Measurements from ENCODE around the gene BRK1.
A peak's percentile ranks its signal among the peaks of the same experiment; 100 is the strongest.
"Not testable (repeated sequence)": the region's sequence is repeated elsewhere in the genome, so short reads cannot be mapped to it uniquely, and the experiment has no call there.

BRK1 gene

GRCh38 chr3:10115326-10116137 lies at the start of gene BRK1:
BRK1 (plus strand) TSS chr3:10115675; CDS start chr3:10115702, 27 bp downstream.
- in situ Hi-C loops (cut with HindIII; ENCODE audit: low pct_ligation_motif_present, low pct_unique_long_range_greater_than_20kb, low sequenced_read_pairs): no loop called here
- DNase-seq: peak; percentile 93

- DNase-seq; in situ Hi-C loops (cut with HindIII; ENCODE audit: low pct_ligation_motif_present, low pct_unique_long_range_greater_than_20kb, low sequenced_read_pairs): not testable (repeated sequence)
Observed at GRCh38 chr3:10070077-10070476, 45.4 kb upstream of the BRK1 start.

- DNase-seq: no peak
- in situ Hi-C loops (cut with HindIII; ENCODE audit: low pct_ligation_motif_present, low pct_unique_long_range_greater_than_20kb, low sequenced_read_pairs): no loop called here
Observed at GRCh38 chr3:10074666-10075065, 40.8 kb upstream of the BRK1 start.

- in situ Hi-C loops (cut with HindIII; ENCODE audit: low pct_ligation_motif_present, low pct_unique_long_range_greater_than_20kb, low sequenced_read_pairs): no loop called here
- no peak for DNase-seq
Observed at GRCh38 chr3:10081871-10082270, 33.6 kb upstream of the BRK1 start.

- in situ Hi-C loops (cut with HindIII; ENCODE audit: low pct_ligation_motif_present, low pct_unique_long_range_greater_than_20kb, low sequenced_read_pairs): no loop called here
- no peak for DNase-seq
Observed at GRCh38 chr3:10085738-10086137, 29.7 kb upstream of the BRK1 start.

GRCh38 chr3:10088256-10088655 lies 27.2 kb upstream of the BRK1 start:
- no peak for DNase-seq
- in situ Hi-C loops (cut with HindIII; ENCODE audit: low pct_ligation_motif_present, low pct_unique_long_range_greater_than_20kb, low sequenced_read_pairs): no loop called here

GRCh38 chr3:10090179-10090578 lies 25.3 kb upstream of the BRK1 start:
- no peak for DNase-seq
- in situ Hi-C loops (cut with HindIII; ENCODE audit: low pct_ligation_motif_present, low pct_unique_long_range_greater_than_20kb, low sequenced_read_pairs): no loop called here

GRCh38 chr3:10090774-10091173 lies 24.7 kb upstream of the BRK1 start:
- in situ Hi-C loops (cut with HindIII; ENCODE audit: low pct_ligation_motif_present, low pct_unique_long_range_greater_than_20kb, low sequenced_read_pairs); DNase-seq: not testable (repeated sequence)

GRCh38 chr3:10091387-10091786 lies 24.1 kb upstream of the BRK1 start:
- in situ Hi-C loops (cut with HindIII; ENCODE audit: low pct_ligation_motif_present, low pct_unique_long_range_greater_than_20kb, low sequenced_read_pairs); DNase-seq: not testable (repeated sequence)

- DNase-seq: no peak
- in situ Hi-C loops (cut with HindIII; ENCODE audit: low pct_ligation_motif_present, low pct_unique_long_range_greater_than_20kb, low sequenced_read_pairs): no loop called here
Observed at GRCh38 chr3:10093678-10094077, 21.8 kb upstream of the BRK1 start.

- in situ Hi-C loops (cut with HindIII; ENCODE audit: low pct_ligation_motif_present, low pct_unique_long_range_greater_than_20kb, low sequenced_read_pairs): no loop called here
- no peak for DNase-seq
Observed at GRCh38 chr3:10099041-10099440, 16.4 kb upstream of the BRK1 start.

GRCh38 chr3:10106919-10107318 lies 8.6 kb upstream of the BRK1 start:
- no peak for DNase-seq
- in situ Hi-C loops (cut with HindIII; ENCODE audit: low pct_ligation_motif_present, low pct_unique_long_range_greater_than_20kb, low sequenced_read_pairs): no loop called here

GRCh38 chr3:10108091-10108490 lies 7.4 kb upstream of the BRK1 start, which contains the start of gene FANCD2OS:
FANCD2OS (minus strand) TSS chr3:10108255; CDS start chr3:10104774, 3,481 bp downstream.
- DNase-seq: no peak
- in situ Hi-C loops (cut with HindIII; ENCODE audit: low pct_ligation_motif_present, low pct_unique_long_range_greater_than_20kb, low sequenced_read_pairs): no loop called here

- in situ Hi-C loops (cut with HindIII; ENCODE audit: low pct_ligation_motif_present, low pct_unique_long_range_greater_than_20kb, low sequenced_read_pairs): no loop called here
- peak; percentile 41 for DNase-seq
Observed at GRCh38 chr3:10116138-10116460, 624 bp downstream of the BRK1 start.

GRCh38 chr3:10116928-10117327 lies 1.5 kb downstream of the BRK1 start:
- DNase-seq: no peak
- in situ Hi-C loops (cut with HindIII; ENCODE audit: low pct_ligation_motif_present, low pct_unique_long_range_greater_than_20kb, low sequenced_read_pairs): no loop called here

- no peak for DNase-seq
- in situ Hi-C loops (cut with HindIII; ENCODE audit: low pct_ligation_motif_present, low pct_unique_long_range_greater_than_20kb, low sequenced_read_pairs): no loop called here
Observed at GRCh38 chr3:10119376-10119775, 3.9 kb downstream of the BRK1 start.

GRCh38 chr3:10121064-10121463 lies 5.6 kb downstream of the BRK1 start:
- in situ Hi-C loops (cut with HindIII; ENCODE audit: low pct_ligation_motif_present, low pct_unique_long_range_greater_than_20kb, low sequenced_read_pairs): no loop called here
- DNase-seq: no peak

- DNase-seq: no peak
- in situ Hi-C loops (cut with HindIII; ENCODE audit: low pct_ligation_motif_present, low pct_unique_long_range_greater_than_20kb, low sequenced_read_pairs): no loop called here
Observed at GRCh38 chr3:10122724-10123123, 7.2 kb downstream of the BRK1 start.

GRCh38 chr3:10135872-10136271 lies 20.4 kb downstream of the BRK1 start:
- in situ Hi-C loops (cut with HindIII; ENCODE audit: low pct_ligation_motif_present, low pct_unique_long_range_greater_than_20kb, low sequenced_read_pairs); DNase-seq: not testable (repeated sequence)

GRCh38 chr3:10136426-10137005 lies 21.0 kb downstream of the BRK1 start:
- in situ Hi-C loops (cut with HindIII; ENCODE audit: low pct_ligation_motif_present, low pct_unique_long_range_greater_than_20kb, low sequenced_read_pairs): no loop called here
- DNase-seq: no peak

Measured in ACHN (cell line).